GM12875 (cell line): ENCODE data around the gene ELFN2.

ENCODE experiments used
- H3K4me3 ChIP-seq: one replicate; pipeline ENCODE4 v1.5.1; 2011; ENCODE audit warnings: low read depth, low read length, control low read depth
- CTCF ChIP-seq: IDR thresholded peaks from 2 replicates; pipeline ENCODE4 v1.5.1; 2011; ENCODE audit warnings: low read depth, mild to moderate bottlenecking, control low read depth, inconsistent platforms, low read length, moderate library complexity, borderline replicate concordance; ENCODE audit not compliant: insufficient read depth

The ELFN2 gene

GRCh38 chr22:37377927-37378326, 49.4 kb downstream of the ELFN2 start:
- TF ChIP-seq CTCF = no peak
- H3K4me3 ChIP-seq = no peak overlapping the region

GRCh38 chr22:37377138-37377537, 50.1 kb downstream of the ELFN2 start:
- H3K4me3 ChIP-seq = no peak overlapping the region
- TF ChIP-seq CTCF = no peak

- H3K4me3 ChIP-seq = no peak overlapping the region
- TF ChIP-seq CTCF = no peak
These were observed 50.6 kb downstream of the ELFN2 start for GRCh38 chr22:37376643-37377042.

GRCh38 chr22:37375801-37376200, 51.5 kb downstream of the ELFN2 start:
- no peak overlapping the region for H3K4me3 ChIP-seq
- no peak for TF ChIP-seq CTCF

- TF ChIP-seq CTCF = no peak
- no peak overlapping the region for H3K4me3 ChIP-seq
These were observed 52.7 kb downstream of the ELFN2 start for GRCh38 chr22:37374571-37374970.

- TF ChIP-seq CTCF = no peak
- no peak overlapping the region for H3K4me3 ChIP-seq
These were observed 53.8 kb downstream of the ELFN2 start for GRCh38 chr22:37373451-37373850.

GRCh38 chr22:37371911-37372310, 55.4 kb downstream of the ELFN2 start:
- H3K4me3 ChIP-seq = no peak overlapping the region
- no peak for TF ChIP-seq CTCF
